Keratinocyte (primary cell): ENCODE measurements around the gene FUBP1. TPM values are rescaled to one million over a fixed set of nuclear protein-coding genes. Genes with fewer than 3 reads are reported as not detected.

Experiments
- DNase-seq: peaks from one replicate; pipeline ENCODE4 v3.0.0-alpha.2; 2011; ENCODE audit warnings: low read depth, missing footprints, low spot score
- FAIRE-seq: peaks from 2 replicates; lab custom pipeline; 2011; peaks lifted over from hg19 to GRCh38; lab: Jason Lieb, UNC
- H2AFZ ChIP-seq: 2 replicates; pipeline ENCODE4 v1.6.0; 2012; ENCODE audit warnings: low read length, control low read depth, inconsistent platforms; ENCODE audit not compliant: control insufficient read depth
- H3K27ac ChIP-seq: 2 replicates; pipeline ENCODE4 v1.5.1; 2011; ENCODE audit warnings: low read length; ENCODE audit not compliant: control insufficient read depth, insufficient read depth
- H3K27me3 ChIP-seq: 3 replicates; pipeline ENCODE4 v1.6.0; 2011; ENCODE audit warnings: low read length; ENCODE audit not compliant: control insufficient read depth, insufficient read depth; ENCODE audit errors: extremely low read depth
- H3K36me3 ChIP-seq, 2 experiments: 2 replicates in 1 of 2; 3 replicates in 1 of 2; pipeline ENCODE4 v1.5.1; 2011; ENCODE audit warnings: low read length in 2 of 2, mild to moderate bottlenecking in 1 of 2; ENCODE audit not compliant: control insufficient read depth in 2 of 2, insufficient read depth in 2 of 2; ENCODE audit errors: extremely low read depth in 1 of 2
- H3K4me1 ChIP-seq: 3 replicates; pipeline ENCODE4 v1.5.1; 2011; ENCODE audit warnings: low read length; ENCODE audit not compliant: control insufficient read depth, insufficient read depth; ENCODE audit errors: extremely low read depth
- H3K4me2 ChIP-seq: 3 replicates; pipeline ENCODE4 v1.6.0; 2011; ENCODE audit warnings: low read depth, low read length; ENCODE audit not compliant: control insufficient read depth, insufficient read depth; ENCODE audit errors: extremely low read depth
- H3K4me3 ChIP-seq, 3 experiments: fragments of 200-600 bp in 1 of 3; sonication (generic) in 1 of 3; 2 replicates in 2 of 3; 3 replicates in 1 of 3; pipeline ENCODE4 v1.5.1; 2011 to 2016; ENCODE audit warnings: low read length in 3 of 3, mild to moderate bottlenecking in 3 of 3, control low read depth in 2 of 3, inconsistent platforms in 1 of 3, low read depth in 1 of 3, mixed read lengths in 1 of 3, mixed run types in 1 of 3, moderate library complexity in 1 of 3; ENCODE audit not compliant: control insufficient read depth in 2 of 3, insufficient read depth in 2 of 3; ENCODE audit errors: extremely low read depth in 1 of 3
- H3K79me2 ChIP-seq: 2 replicates; pipeline ENCODE4 v1.6.0; 2012; ENCODE audit warnings: low read length; ENCODE audit not compliant: control insufficient read depth, insufficient read depth
- H3K9ac ChIP-seq: 3 replicates; pipeline ENCODE4 v1.6.0; 2011; ENCODE audit warnings: low read length; ENCODE audit not compliant: control insufficient read depth, insufficient read depth; ENCODE audit errors: extremely low read depth
- H3K9me1 ChIP-seq: 3 replicates; pipeline ENCODE4 v1.6.0; 2011; ENCODE audit warnings: low read length; ENCODE audit not compliant: control insufficient read depth, insufficient read depth; ENCODE audit errors: extremely low read depth
- H3K9me3 ChIP-seq: 2 replicates; pipeline ENCODE4 v1.5.1; 2012; ENCODE audit warnings: low read depth, low read length; ENCODE audit not compliant: control insufficient read depth
- H4K20me1 ChIP-seq: 3 replicates; pipeline ENCODE4 v1.6.0; 2011; ENCODE audit warnings: low read length; ENCODE audit not compliant: control insufficient read depth, insufficient read depth; ENCODE audit errors: extremely low read depth
- CTCF ChIP-seq, 3 experiments: IDR thresholded peaks in 1 of 3; conservative IDR thresholded peaks in 1 of 3; optimal IDR thresholded peaks in 1 of 3; 2 replicates in 2 of 3; 3 replicates in 1 of 3; pipeline versions ENCODE3 to v1.5.1; 2011; ENCODE audit warnings: low read length in 3 of 3, mild to moderate bottlenecking in 3 of 3, moderate library complexity in 2 of 3, control low read depth in 1 of 3, inconsistent platforms in 1 of 3; ENCODE audit not compliant: insufficient read depth in 2 of 3; ENCODE audit errors: extremely low read depth in 1 of 3
- EZH2 ChIP-seq: IDR thresholded peaks from one replicate; pipeline ENCODE4 v1.6.1; 2012; ENCODE audit warnings: inconsistent platforms, mild to moderate bottlenecking, low read length, moderate library complexity
- dilution Hi-C: fragments of 300-500 bp; cut with MboI; formaldehyde crosslinking; loops from one replicate; pipeline ENCODE4 v1.7.0; 2020; ENCODE audit warnings: low sequenced_read_pairs; ENCODE audit not compliant: extremely low pct_ligation_motif_present
- polyA plus RNA-seq, 5 experiments: library from polyadenylated mRNA; depleted of rRNA in 3 of 5; stranded (reverse) in 3 of 5; stranded (forward) in 1 of 5; unstranded in 1 of 5; fragments of >200 nt; gene quantifications; 1 replicate in 1 of 5; 2 replicates in 3 of 5; 3 replicates in 1 of 5; pipeline versions ENCODE4 v1.2.1 to v1.2.3, GENCODE V29; 2011 to 2012; ENCODE audit warnings: missing spikeins in 2 of 5, low read depth in 1 of 5, low replicate concordance in 1 of 5

FUBP1 gene
- polyA plus RNA-seq, 1 donor (not counting 4 experiments of a cell fraction or from before 2014, with no cell fraction given), result 137 TPM

- H3K9me3 ChIP-seq, result no peaks in the 10 kb centered on the region
- peaks cover 23 to 43% of the 10 kb centered on the region in 2 experiments for H3K36me3 ChIP-seq
- no peaks in the 10 kb centered on the region for H3K9me1 ChIP-seq
- no peak overlapping the region for H3K4me3 ChIP-seq
- no peaks in the 10 kb centered on the region for H3K4me1 ChIP-seq
- H3K9ac ChIP-seq, result no peak overlapping the region
- no peak overlapping the region for H3K27ac ChIP-seq
- no peak overlapping the region for H2AFZ ChIP-seq
- no peak for FAIRE-seq
- H3K4me2 ChIP-seq, result no peak overlapping the region
- TF ChIP-seq EZH2 (no peak), CTCF (optimal IDR thresholded peaks at IDR 0.05 in 1 of 3, IDR thresholded peaks at IDR 0.05 in 1 of 3, conservative IDR thresholded peaks at IDR 0.05 in 1 of 3; ENCODE audit: extremely low read depth in 1 of 3, insufficient read depth in 2 of 3, low read length in 3 of 3) (no peak)
- no peak for DNase-seq
- H4K20me1 ChIP-seq, result peaks cover 6% of the 10 kb centered on the region
- no peaks in the 10 kb centered on the region for H3K27me3 ChIP-seq
- peaks cover 18% of the 10 kb centered on the region for H3K79me2 ChIP-seq
- dilution Hi-C loops, result no loop called here
These were observed 25.0 kb downstream of the FUBP1 start for GRCh38 chr1:77953907-77954306.

GRCh38 chr1:77951328-77951727, 27.5 kb downstream of the FUBP1 start:
- dilution Hi-C loops, result no loop called here
- FAIRE-seq (no peak), DNase-seq (no peak)
- Histone ChIP-seq H3K27me3 (no peaks in the 10 kb centered on the region), H3K4me3 (no peak overlapping the region), H3K79me2 (peaks cover 11% of the 10 kb centered on the region), H3K4me1 (no peaks in the 10 kb centered on the region), H3K9me1 (no peaks in the 10 kb centered on the region), H3K4me2 (no peak overlapping the region), H3K9me3 (no peaks in the 10 kb centered on the region), H3K27ac (no peak overlapping the region), H4K20me1 (peaks cover 9% of the 10 kb centered on the region), H3K9ac (no peak overlapping the region), H2AFZ (no peak overlapping the region), H3K36me3 (peaks cover 19 to 50% of the 10 kb centered on the region in 2 experiments)
- no peak for TF ChIP-seq EZH2
- no peak for TF ChIP-seq CTCF (optimal IDR thresholded peaks at IDR 0.05 in 1 of 3, IDR thresholded peaks at IDR 0.05 in 1 of 3, conservative IDR thresholded peaks at IDR 0.05 in 1 of 3; ENCODE audit: extremely low read depth in 1 of 3, insufficient read depth in 2 of 3, low read length in 3 of 3)
